ENCODE measurements around the gene CUX1.
A peak's percentile ranks its signal among the peaks of the same experiment; 100 is the strongest.

CUX1 gene

GRCh38 chr7:101817471-101818286 is at the start of gene CUX1 (continued):
- TF ChIP-seq ZNF311 (tag by site-specific recombination; IDR thresholded peaks at IDR 0.05; ENCODE audit: borderline replicate concordance): no peak
- no peak for TF ChIP-seq FEZF1 (tag by site-specific recombination; IDR thresholded peaks at IDR 0.05)
- TF ChIP-seq ELK4 (IDR thresholded peaks at IDR 0.05; ENCODE audit: borderline replicate concordance, low read depth, low read length): no peak
- TF ChIP-seq ZNF596 (tag by site-specific recombination; IDR thresholded peaks at IDR 0.05): no peak
- peak; percentile 64 for TF ChIP-seq ZBTB26 (tag by site-specific recombination; optimal IDR thresholded peaks at IDR 0.05)
- TF ChIP-seq WT1 (tag by site-specific recombination; IDR thresholded peaks at IDR 0.05): peak; percentile 63
- TF ChIP-seq HOXD13 (CRISPR knock-in tag; IDR thresholded peaks at IDR 0.05; ENCODE audit: borderline replicate concordance): no peak
- peak; percentile 42; the same call in 1 of the 2 replicates for TF ChIP-seq HIC1 (tag by site-specific recombination; IDR thresholded peaks at IDR 0.05)
- no peak for TF ChIP-seq ZNF692 (tag by site-specific recombination; IDR thresholded peaks at IDR 0.05)
- TF ChIP-seq ZNF302 (tag by site-specific recombination; IDR thresholded peaks at IDR 0.05; ENCODE audit: low read depth): no peak
- peak; percentile 66 for TF ChIP-seq PRDM6 (tag by site-specific recombination; IDR thresholded peaks at IDR 0.05)
- no peak for TF ChIP-seq ZNF280C (tag by site-specific recombination; IDR thresholded peaks at IDR 0.05)
- peak; percentile 98 for TF ChIP-seq ZNF394 (tag by site-specific recombination; IDR thresholded peaks at IDR 0.05; ENCODE audit: borderline replicate concordance)
- no peak for TF ChIP-seq ZNF112 (tag by site-specific recombination; IDR thresholded peaks at IDR 0.05)
- no peak for TF ChIP-seq ZNF707 (tag by site-specific recombination; IDR thresholded peaks at IDR 0.05)
- TF ChIP-seq GLIS2 (tag by site-specific recombination; IDR thresholded peaks at IDR 0.05): peak; percentile 83
- no peak for TF ChIP-seq ZNF19 (tag by site-specific recombination; IDR thresholded peaks at IDR 0.05; ENCODE audit: low read depth)
- no peak for TF ChIP-seq ZNF404 (tag by site-specific recombination; IDR thresholded peaks at IDR 0.05)
- TF ChIP-seq ZNF621 (tag by site-specific recombination; IDR thresholded peaks at IDR 0.05): no peak
- no peak for TF ChIP-seq ZNF155 (tag by site-specific recombination; IDR thresholded peaks at IDR 0.05)
- TF ChIP-seq ZIC2 (tag by site-specific recombination; IDR thresholded peaks at IDR 0.05): peak; percentile 73
- no peak for TF ChIP-seq ZSCAN30 (tag by site-specific recombination; IDR thresholded peaks at IDR 0.05)
- peak; percentile 91 for TF ChIP-seq ZNF335 (tag by site-specific recombination; conservative IDR thresholded peaks at IDR 0.05)
- no peak for TF ChIP-seq ZSCAN16 (tag by site-specific recombination; IDR thresholded peaks at IDR 0.05)
- TF ChIP-seq ZSCAN18 (tag by site-specific recombination; IDR thresholded peaks at IDR 0.05): no peak
- 0 out of 2 replicates have a peak, but pooled peaks have one; percentile 14 for TF ChIP-seq SP3 (tag by site-specific recombination; IDR thresholded peaks at IDR 0.05)
- TF ChIP-seq ZNF138 (tag by site-specific recombination; IDR thresholded peaks at IDR 0.05; ENCODE audit: borderline replicate concordance): no peak
